H1 (cell line): ENCODE data around the gene OR51E1. TPM values are rescaled to one million over a fixed set of nuclear protein-coding genes. Genes with fewer than 3 reads are reported as not detected.

Experiments
- SRF ChIP-seq: IDR thresholded peaks from 2 replicates; pipeline ENCODE4 v1.6.1; 2011; ENCODE audit warnings: mild to moderate bottlenecking, low read depth, low read length, moderate library complexity
- polyA plus RNA-seq, 7 experiments: library from polyadenylated mRNA; depleted of rRNA in 3 of 7; stranded (reverse) in 5 of 7; unstranded in 2 of 7; fragments of >200 nt in 5 of 7; fragments of 200-250 nt in 2 of 7; gene quantifications; 1 replicate in 5 of 7; 2 replicates in 1 of 7; 4 replicates in 1 of 7; pipeline versions ENCODE4 v1.2.1 to v1.2.3, GENCODE V29; 2011 to 2013; ENCODE audit warnings: missing spikeins in 2 of 7, mixed read lengths in 2 of 7
- total RNA-seq: library from RNA; stranded (reverse); fragmentation: NEBNext Ultra II Directional; extraction: Animal tissue kit (Norgen Biotek cat#: 25700); gene quantifications from 2 replicates; pipeline ENCODE4 v1.2.1, GENCODE V29; 2021

OR51E1 gene
- total and polyA plus RNA-seq, 2 of the 8 experiments (the other 6 are each of a cell fraction or from before 2014, with no cell fraction given): not detected

- no peak for TF ChIP-seq SRF
These were observed 11.0 kb downstream of the OR51E1 start (continued) for GRCh38 chr11:4654635-4655369.
